Subcutaneous adipose tissue (tissue), 4 donors: ENCODE measurements around the gene PCSK6. TPM values are rescaled to one million over a fixed set of nuclear protein-coding genes. Genes with fewer than 3 reads are reported as not detected.

ENCODE experiments used
- CTCF ChIP-seq: fragments of 450-650 bp; IDR thresholded peaks from one replicate; pipeline ENCODE4 v1.5.1; 2016; ENCODE audit warnings: low read depth, mild to moderate bottlenecking, control low read depth, antibody characterized with exemption, moderate library complexity
- total RNA-seq, 4 donors: library from RNA; depleted of rRNA; stranded (reverse); fragments of >200 nt; gene quantifications; one replicate each; pipeline ENCODE4 v1.1.0, GENCODE V29; 2016

Gene PCSK6
- total RNA-seq, 4 donors from 2014 or later = 4.4 to 8.7 (median 5.9) TPM

- no peak for TF ChIP-seq CTCF
These were observed 119.8 kb downstream of the PCSK6 start for GRCh38 chr15:101369676-101370075.

GRCh38 chr15:101368861-101369642 is 120.5 kb downstream of the PCSK6 start:
- no peak for TF ChIP-seq CTCF

GRCh38 chr15:101368086-101368780 is 121.3 kb downstream of the PCSK6 start:
- no peak for TF ChIP-seq CTCF

GRCh38 chr15:101366853-101367252 is 122.7 kb downstream of the PCSK6 start:
- TF ChIP-seq CTCF = no peak

GRCh38 chr15:101362986-101363566 is 126.4 kb downstream of the PCSK6 start:
- no peak for TF ChIP-seq CTCF

- TF ChIP-seq CTCF = no peak
These were observed 127.1 kb downstream of the PCSK6 start for GRCh38 chr15:101362359-101362758.

- no peak for TF ChIP-seq CTCF
These were observed 128.1 kb downstream of the PCSK6 start for GRCh38 chr15:101361418-101361817.
